ENCODE measurements around the gene HPSE. TPM values are rescaled to one million over a fixed set of nuclear protein-coding genes. Genes with fewer than 3 reads are reported as not detected.
"Not testable (repeated sequence)": the region's sequence is repeated elsewhere in the genome, so short reads cannot be mapped to it uniquely, and the experiment has no call there.

Gene HPSE
- total RNA-seq, 1 experiment from 2014 or later = 0.53 TPM

- DNase-seq = peak; percentile 49 to 81
- 0 out of 2 replicates have a peak, but pooled peaks cover 3% of the 10 kb centered on the region for H3K4me1 ChIP-seq
- no peaks in the 10 kb centered on the region for H3K36me3 ChIP-seq
- no peaks in the 10 kb centered on the region for H3K27me3 ChIP-seq
- H3K9me3 ChIP-seq (replicated peaks) = no peaks in the 10 kb centered on the region
- no peak overlapping the region for H3K27ac ChIP-seq
- no peak overlapping the region for H3K4me3 ChIP-seq
These were observed 52.6 kb downstream of the HPSE start for GRCh38 chr4:83282049-83282535.

GRCh38 chr4:83281307-83281706 is 53.3 kb downstream of the HPSE start:
- DNase-seq = no peak
- Histone ChIP-seq H3K4me1 (0 out of 2 replicates have a peak, but pooled peaks cover 3% of the 10 kb centered on the region), H3K27me3 (no peaks in the 10 kb centered on the region), H3K27ac (no peak overlapping the region), H3K9me3 (replicated peaks) (no peaks in the 10 kb centered on the region), H3K36me3 (no peaks in the 10 kb centered on the region), H3K4me3 (no peak overlapping the region)

GRCh38 chr4:83276299-83277040 is 58.2 kb downstream of the HPSE start:
- no peak overlapping the region for H3K4me3 ChIP-seq
- no peak for DNase-seq
- H3K4me1 ChIP-seq = no peaks in the 10 kb centered on the region
- peaks cover 6% of the 10 kb centered on the region for H3K36me3 ChIP-seq
- H3K9me3 ChIP-seq (replicated peaks) = no peaks in the 10 kb centered on the region
- no peaks in the 10 kb centered on the region for H3K27me3 ChIP-seq
- no peak overlapping the region for H3K27ac ChIP-seq

GRCh38 chr4:83273926-83274325 is 60.7 kb downstream of the HPSE start:
- H3K27ac ChIP-seq; H3K4me3 ChIP-seq; H3K9me3 ChIP-seq (replicated peaks); DNase-seq; H3K4me1 ChIP-seq; H3K36me3 ChIP-seq; H3K27me3 ChIP-seq: not testable (repeated sequence)

GRCh38 chr4:83272900-83273299 is 61.7 kb downstream of the HPSE start:
- no peak overlapping the region for H3K27ac ChIP-seq
- DNase-seq = no peak
- no peaks in the 10 kb centered on the region for H3K4me1 ChIP-seq

GRCh38 chr4:83269256-83269655 is 65.4 kb downstream of the HPSE start:
- H3K4me1 ChIP-seq = no peaks in the 10 kb centered on the region
- H3K4me3 ChIP-seq = no peak overlapping the region
- H3K27ac ChIP-seq = no peak overlapping the region
- H3K9me3 ChIP-seq (replicated peaks) = no peaks in the 10 kb centered on the region
- no peaks in the 10 kb centered on the region for H3K27me3 ChIP-seq
- peaks cover 9% of the 10 kb centered on the region for H3K36me3 ChIP-seq
- DNase-seq = no peak

More at GRCh38 chr4:83272900-83273299, 61.7 kb downstream of the HPSE start:
- Histone ChIP-seq H3K9me3 (replicated peaks) (no peaks in the 10 kb centered on the region), H3K4me3 (no peak overlapping the region), H3K27me3 (no peaks in the 10 kb centered on the region), H3K36me3 (peaks cover 9% of the 10 kb centered on the region)

GRCh38 chr4:83268491-83268890 is 66.2 kb downstream of the HPSE start:
- no peak for DNase-seq
- Histone ChIP-seq H3K36me3 (peaks cover 9% of the 10 kb centered on the region), H3K9me3 (replicated peaks) (no peaks in the 10 kb centered on the region), H3K27me3 (no peaks in the 10 kb centered on the region), H3K27ac (no peak overlapping the region), H3K4me1 (no peaks in the 10 kb centered on the region), H3K4me3 (no peak overlapping the region)

- H3K4me3 ChIP-seq = no peak overlapping the region
These were observed 66.7 kb downstream of the HPSE start for GRCh38 chr4:83267830-83268475.

GRCh38 chr4:83267121-83267829 is 67.4 kb downstream of the HPSE start:
- Histone ChIP-seq H3K27ac (no peak overlapping the region), H3K36me3 (peaks cover 7% of the 10 kb centered on the region)
- no peak for DNase-seq

More at GRCh38 chr4:83267830-83268475, 66.7 kb downstream of the HPSE start:
- H3K27me3 ChIP-seq = no peaks in the 10 kb centered on the region
- H3K4me1 ChIP-seq = no peaks in the 10 kb centered on the region
- H3K36me3 ChIP-seq = peaks cover 9% of the 10 kb centered on the region
- no peak overlapping the region for H3K27ac ChIP-seq
- no peaks in the 10 kb centered on the region for H3K9me3 ChIP-seq (replicated peaks)
- DNase-seq = no peak

GRCh38 chr4:83266689-83267088 is 68.0 kb downstream of the HPSE start:
- Histone ChIP-seq H3K36me3 (0 out of 2 replicates have a peak, but pooled peaks cover 3% of the 10 kb centered on the region), H3K4me1 (no peaks in the 10 kb centered on the region), H3K27me3 (no peaks in the 10 kb centered on the region), H3K27ac (no peak overlapping the region), H3K9me3 (replicated peaks) (no peaks in the 10 kb centered on the region), H3K4me3 (no peak overlapping the region)
- DNase-seq = no peak

More at GRCh38 chr4:83267121-83267829, 67.4 kb downstream of the HPSE start:
- no peaks in the 10 kb centered on the region for H3K4me1 ChIP-seq
- H3K9me3 ChIP-seq (replicated peaks) = no peaks in the 10 kb centered on the region
- H3K27me3 ChIP-seq = no peaks in the 10 kb centered on the region
- H3K4me3 ChIP-seq = no peak overlapping the region

- DNase-seq = no peak
- Histone ChIP-seq H3K36me3 (no peaks in the 10 kb centered on the region), H3K4me3 (no peak overlapping the region), H3K9me3 (replicated peaks) (no peaks in the 10 kb centered on the region), H3K27me3 (no peaks in the 10 kb centered on the region), H3K4me1 (peaks cover 3% of the 10 kb centered on the region; the same call in 1 of the 2 replicates), H3K27ac (no peak overlapping the region)
These were observed 71.5 kb downstream of the HPSE start for GRCh38 chr4:83263106-83263505.

- no peaks in the 10 kb centered on the region for H3K36me3 ChIP-seq
- no peaks in the 10 kb centered on the region for H3K27me3 ChIP-seq
- no peaks in the 10 kb centered on the region for H3K9me3 ChIP-seq (replicated peaks)
- no peak for DNase-seq
- H3K4me1 ChIP-seq = peaks cover 7% of the 10 kb centered on the region
- no peak overlapping the region for H3K27ac ChIP-seq
- H3K4me3 ChIP-seq = no peak overlapping the region
These were observed 72.0 kb downstream of the HPSE start for GRCh38 chr4:83262682-83263081.

- Histone ChIP-seq H3K27me3 (no peaks in the 10 kb centered on the region), H3K9me3 (replicated peaks) (no peaks in the 10 kb centered on the region), H3K36me3 (no peaks in the 10 kb centered on the region), H3K4me1 (peaks cover 15% of the 10 kb centered on the region), H3K4me3 (no peak overlapping the region), H3K27ac (no peak overlapping the region)
- DNase-seq = no peak
These were observed 73.3 kb downstream of the HPSE start for GRCh38 chr4:83261307-83261706.

- H3K27me3 ChIP-seq = no peaks in the 10 kb centered on the region
- H3K27ac ChIP-seq = no peak overlapping the region
- H3K36me3 ChIP-seq = no peaks in the 10 kb centered on the region
- H3K9me3 ChIP-seq (replicated peaks) = no peaks in the 10 kb centered on the region
- no peak for DNase-seq
- no peak overlapping the region for H3K4me3 ChIP-seq
- peaks cover 15% of the 10 kb centered on the region for H3K4me1 ChIP-seq
These were observed 75.1 kb downstream of the HPSE start for GRCh38 chr4:83259586-83259985.

GRCh38 chr4:83258461-83258860 is 76.2 kb downstream of the HPSE start:
- peaks cover 15% of the 10 kb centered on the region for H3K4me1 ChIP-seq
- H3K27me3 ChIP-seq = no peaks in the 10 kb centered on the region
- no peak for DNase-seq
- no peaks in the 10 kb centered on the region for H3K9me3 ChIP-seq (replicated peaks)
- no peak overlapping the region for H3K27ac ChIP-seq
- H3K4me3 ChIP-seq = no peak overlapping the region
- no peaks in the 10 kb centered on the region for H3K36me3 ChIP-seq
